Epithelial cell of prostate (primary cell): Measurements from ENCODE around the gene IFIT2.

Source experiments
- DNase-seq: peaks from one replicate; pipeline ENCODE4 v3.0.0-alpha.2; 2011; ENCODE audit warnings: low read depth, low spot score
- H3K27ac ChIP-seq: fragments of 450-650 bp; 2 replicates; pipeline ENCODE4 v1.5.1; 2017; ENCODE audit warnings: mild to moderate bottlenecking

Gene IFIT2

GRCh38 chr10:89355394-89355931 lies 53.6 kb downstream of the IFIT2 start:
- no peak for DNase-seq
- H3K27ac ChIP-seq = peak overlapping the region; percentile 16

GRCh38 chr10:89357096-89357495 lies 55.2 kb downstream of the IFIT2 start:
- no peak overlapping the region for H3K27ac ChIP-seq
- DNase-seq = no peak

- no peak for DNase-seq
These were observed 56.1 kb downstream of the IFIT2 start for GRCh38 chr10:89357975-89358374.

More at GRCh38 chr10:89357975-89358374, 56.1 kb downstream of the IFIT2 start:
- H3K27ac ChIP-seq = no peak overlapping the region
